AG10803 (cell line): ENCODE measurements around the gene DCBLD1.
A peak's percentile ranks its signal among the peaks of the same experiment; 100 is the strongest.
"Not testable (repeated sequence)": the region's sequence is repeated elsewhere in the genome, so short reads cannot be mapped to it uniquely, and the experiment has no call there.

Experiments
- DNase-seq: peaks from one replicate; pipeline ENCODE4 v3.0.0; 2010; ENCODE audit warnings: low read depth
- H3K4me3 ChIP-seq: 2 replicates; pipeline ENCODE4 v1.5.1; 2011; ENCODE audit warnings: mild to moderate bottlenecking, low read length, control low read depth
- CTCF ChIP-seq: conservative IDR thresholded peaks from 2 replicates; pipeline ENCODE4 v1.5.1; 2011; ENCODE audit warnings: mild to moderate bottlenecking, low read length, control low read depth, inconsistent platforms

The DCBLD1 gene

GRCh38 chr6:117463762-117464665, 18.5 kb upstream of the DCBLD1 start:
- no peak overlapping the region for H3K4me3 ChIP-seq
- no peak for TF ChIP-seq CTCF
- peak; percentile 54 for DNase-seq

GRCh38 chr6:117464700-117465099, 17.8 kb upstream of the DCBLD1 start:
- no peak for DNase-seq
- no peak for TF ChIP-seq CTCF
- no peak overlapping the region for H3K4me3 ChIP-seq

GRCh38 chr6:117465691-117466090, 16.8 kb upstream of the DCBLD1 start:
- no peak overlapping the region for H3K4me3 ChIP-seq
- no peak for DNase-seq
- no peak for TF ChIP-seq CTCF

- DNase-seq, result no peak
- no peak overlapping the region for H3K4me3 ChIP-seq
- no peak for TF ChIP-seq CTCF
Measured at GRCh38 chr6:117467876-117468275, 14.6 kb upstream of the DCBLD1 start.

- not testable (repeated sequence) for H3K4me3 ChIP-seq, DNase-seq
Measured at GRCh38 chr6:117468527-117468926, 13.9 kb upstream of the DCBLD1 start.

GRCh38 chr6:117469356-117469755, 13.1 kb upstream of the DCBLD1 start:
- DNase-seq, result no peak
- TF ChIP-seq CTCF, result no peak
- H3K4me3 ChIP-seq, result no peak overlapping the region

GRCh38 chr6:117469791-117470190, 12.7 kb upstream of the DCBLD1 start:
- no peak for TF ChIP-seq CTCF
- H3K4me3 ChIP-seq, result no peak overlapping the region
- no peak for DNase-seq
